PC-3 (cell line): ENCODE results near the gene CCRL2. TPM values are rescaled to one million over a fixed set of nuclear protein-coding genes. Genes with fewer than 3 reads are reported as not detected.

ENCODE experiments used
- ATAC-seq: fragments of 200-7000 bp; cut with Tn5 transposase; 2 replicates; pipeline ENCODE4 v1.9.1; 2020; ENCODE audit warnings: mild to moderate bottlenecking, moderate library complexity
- BruUV-seq: library from RNA; stranded (reverse); fragments of 400-500 nt; replicated peaks from 2 replicates; lab custom pipeline; 2021; lab: Mats Ljungman, UMichigan
- CTCF ChIA-PET: fragments of 300-600 bp; sonication (Branson Sonifier 250); formaldehyde crosslinking; loops from one replicate; lab custom pipeline; 2022; ENCODE audit warnings: antibody characterized with exemption; lab: Charles Lee
- POLR2A ChIA-PET: fragments of 300-600 bp; sonication (Branson Sonifier 250); formaldehyde crosslinking; loops from one replicate; lab custom pipeline; 2022; ENCODE audit warnings: antibody characterized with exemption; ENCODE audit not compliant: unreplicated experiment; lab: Charles Lee
- DNase-seq: peaks from one replicate; pipeline ENCODE4 v3.0.0-alpha.2; 2015
- H2AFZ ChIP-seq: fragments of 300-600 bp; sonication (generic); 2 replicates; pipeline ENCODE4 v1.6.0; 2016; ENCODE audit warnings: antibody characterized with exemption, low read length
- H3F3A ChIP-seq: fragments of 300-600 bp; sonication (generic); one replicate; pipeline ENCODE4 v1.6.0; 2017; ENCODE audit warnings: antibody characterized with exemption, low read length, control low read depth, mild to moderate bottlenecking; ENCODE audit not compliant: unreplicated experiment
- H3K27ac ChIP-seq: fragments of 300-600 bp; sonication (generic); 2 replicates; pipeline ENCODE4 v1.5.1; 2016; ENCODE audit warnings: mild to moderate bottlenecking, low read length
- H3K27me3 ChIP-seq: fragments of 300-600 bp; sonication (generic); 2 replicates; pipeline ENCODE4 v1.6.1; 2016; ENCODE audit warnings: low read length, mixed read lengths
- H3K36me3 ChIP-seq: fragments of 300-600 bp; sonication (generic); 2 replicates; pipeline ENCODE4 v1.6.1; 2016; ENCODE audit warnings: low read depth, mixed run types, low read length, mixed read lengths
- H3K4me1 ChIP-seq: fragments of 300-600 bp; sonication (generic); 2 replicates; pipeline ENCODE4 v1.5.1; 2016; ENCODE audit warnings: low read length; ENCODE audit not compliant: insufficient read depth
- H3K4me2 ChIP-seq: fragments of 300-600 bp; sonication (generic); 2 replicates; pipeline ENCODE4 v1.6.0; 2016; ENCODE audit warnings: low read length
- H3K4me3 ChIP-seq: fragments of 300-600 bp; sonication (generic); 2 replicates; pipeline ENCODE4 v1.5.1; 2016; ENCODE audit warnings: mild to moderate bottlenecking, low read length, mixed read lengths
- H3K79me2 ChIP-seq: fragments of 300-600 bp; sonication (generic); 2 replicates; pipeline ENCODE4 v1.6.1; 2017; ENCODE audit warnings: low read length, mixed read lengths
- H3K9ac ChIP-seq: fragments of 300-600 bp; sonication (generic); 2 replicates; pipeline ENCODE4 v1.6.0; 2016; ENCODE audit warnings: mild to moderate bottlenecking, low read length
- H3K9me2 ChIP-seq: fragments of 300-600 bp; sonication (generic); replicated peaks from 2 replicates; pipeline ENCODE4 v1.6.1; 2016; ENCODE audit warnings: mixed run types, low read length, mixed read lengths
- H3K9me3 ChIP-seq: fragments of 300-600 bp; sonication (generic); 2 replicates; pipeline ENCODE4 v1.6.1; 2016; ENCODE audit warnings: low read length, mixed read lengths
- H4K20me1 ChIP-seq: fragments of 300-600 bp; sonication (generic); 2 replicates; pipeline ENCODE4 v1.6.1; 2016; ENCODE audit warnings: low read length, mixed read lengths
- EZH2 ChIP-seq: fragments of 300-600 bp; sonication (generic); IDR thresholded peaks from one replicate; pipeline ENCODE4 v1.6.1; 2017; ENCODE audit warnings: antibody characterized with exemption, mild to moderate bottlenecking, low read length; ENCODE audit not compliant: unreplicated experiment
- EZH2phosphoT487 ChIP-seq: fragments of 300-600 bp; sonication (generic); IDR thresholded peaks from 2 replicates; pipeline ENCODE4 v1.6.1; 2018; ENCODE audit warnings: mild to moderate bottlenecking, antibody characterized with exemption, low read length, borderline replicate concordance
- intact Hi-C: fragments of 100-400 bp; cut with micrococcal nuclease; formaldehyde crosslinking; loops from 2 replicates; pipeline ENCODE4 v1.9.0; 2023
- total RNA-seq: library from RNA; depleted of rRNA; stranded (reverse); fragments of >200 nt; gene quantifications from 2 replicates; pipeline ENCODE4 v1.2.3, GENCODE V29; 2014
- TF ChIP-seq, protein P1 (sequence below): fragments of 300-600 bp; sonication (generic); conservative IDR thresholded peaks from 2 replicates; pipeline ENCODE4 v1.5.1; 2017; ENCODE audit warnings: antibody characterized with exemption, low read depth, mild to moderate bottlenecking, low read length

Gene CCRL2
- total RNA-seq, 1 experiment from 2014 or later, result 5.5 TPM

DNA sequence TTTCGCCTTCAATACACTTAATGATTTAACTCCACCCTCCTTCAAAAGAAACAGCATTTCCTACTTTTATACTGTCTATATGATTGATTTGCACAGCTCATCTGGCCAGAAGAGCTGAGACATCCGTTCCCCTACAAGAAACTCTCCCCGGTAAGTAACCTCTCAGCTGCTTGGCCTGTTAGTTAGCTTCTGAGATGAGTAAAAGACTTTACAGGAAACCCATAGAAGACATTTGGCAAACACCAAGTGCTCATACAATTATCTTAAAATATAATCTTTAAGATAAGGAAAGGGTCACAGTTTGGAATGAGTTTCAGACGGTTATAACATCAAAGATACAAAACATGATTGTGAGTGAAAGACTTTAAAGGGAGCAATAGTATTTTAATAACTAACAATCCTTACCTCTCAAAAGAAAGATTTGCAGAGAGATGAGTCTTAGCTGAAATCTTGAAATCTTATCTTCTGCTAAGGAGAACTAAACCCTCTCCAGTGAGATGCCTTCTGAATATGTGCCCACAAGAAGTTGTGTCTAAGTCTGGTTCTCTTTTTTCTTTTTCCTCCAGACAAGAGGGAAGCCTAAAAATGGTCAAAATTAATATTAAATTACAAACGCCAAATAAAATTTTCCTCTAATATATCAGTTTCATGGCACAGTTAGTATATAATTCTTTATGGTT, 36.1 kb upstream of the CCRL2 start, which contains the start of gene CCR5:
Gene CCR5, plus strand, starts transcription at position 108 of the 680 bp plus-strand sequence. CDS start 1,957 bp downstream, outside the sequence.
- peaks cover 13% of the 10 kb centered on the region for H3K4me1 ChIP-seq
- H3K9me3 ChIP-seq, result no peaks in the 10 kb centered on the region
- H2AFZ ChIP-seq, result 0 out of 2 replicates have a peak within 1 kb of the TSS, but pooled peaks have one; percentile 19
- no peaks in the 10 kb centered on the region for H3F3A ChIP-seq
- no peak within 1 kb of the TSS for H3K4me3 ChIP-seq
- BruUV-seq, result no TSS peak
- no peaks in the 10 kb centered on the region for H4K20me1 ChIP-seq
- H3K36me3 ChIP-seq, result no peaks in the 10 kb centered on the region; the same call in 1 of the 2 replicates
- no peak within 1 kb of the TSS for H3K9ac ChIP-seq
- ChIA-PET POLR2A (no interaction called here), CTCF (interaction anchor here (0.6 to 1.3 kb wide), 5 partner anchors 117 to 432 kb away, joined by 3 to 9 read pairs (median 3); no protein-coding TSS in a partner anchor)
- H3K9me2 ChIP-seq, result no peaks in the 10 kb centered on the region
- DNase-seq, result peak; percentile 35
- H3K79me2 ChIP-seq, result no peaks in the 10 kb centered on the region
- TF ChIP-seq, protein P1, sequence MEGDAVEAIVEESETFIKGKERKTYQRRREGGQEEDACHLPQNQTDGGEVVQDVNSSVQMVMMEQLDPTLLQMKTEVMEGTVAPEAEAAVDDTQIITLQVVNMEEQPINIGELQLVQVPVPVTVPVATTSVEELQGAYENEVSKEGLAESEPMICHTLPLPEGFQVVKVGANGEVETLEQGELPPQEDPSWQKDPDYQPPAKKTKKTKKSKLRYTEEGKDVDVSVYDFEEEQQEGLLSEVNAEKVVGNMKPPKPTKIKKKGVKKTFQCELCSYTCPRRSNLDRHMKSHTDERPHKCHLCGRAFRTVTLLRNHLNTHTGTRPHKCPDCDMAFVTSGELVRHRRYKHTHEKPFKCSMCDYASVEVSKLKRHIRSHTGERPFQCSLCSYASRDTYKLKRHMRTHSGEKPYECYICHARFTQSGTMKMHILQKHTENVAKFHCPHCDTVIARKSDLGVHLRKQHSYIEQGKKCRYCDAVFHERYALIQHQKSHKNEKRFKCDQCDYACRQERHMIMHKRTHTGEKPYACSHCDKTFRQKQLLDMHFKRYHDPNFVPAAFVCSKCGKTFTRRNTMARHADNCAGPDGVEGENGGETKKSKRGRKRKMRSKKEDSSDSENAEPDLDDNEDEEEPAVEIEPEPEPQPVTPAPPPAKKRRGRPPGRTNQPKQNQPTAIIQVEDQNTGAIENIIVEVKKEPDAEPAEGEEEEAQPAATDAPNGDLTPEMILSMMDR, result no peak
- TF ChIP-seq EZH2 (no peak), EZH2phosphoT487 (no peak)
- H3K27me3 ChIP-seq, result no peaks in the 10 kb centered on the region
- H3K4me2 ChIP-seq, result no peak within 1 kb of the TSS
- H3K27ac ChIP-seq, result no peak within 1 kb of the TSS
- intact Hi-C loops, result no loop called here
- no peak for ATAC-seq

DNA sequence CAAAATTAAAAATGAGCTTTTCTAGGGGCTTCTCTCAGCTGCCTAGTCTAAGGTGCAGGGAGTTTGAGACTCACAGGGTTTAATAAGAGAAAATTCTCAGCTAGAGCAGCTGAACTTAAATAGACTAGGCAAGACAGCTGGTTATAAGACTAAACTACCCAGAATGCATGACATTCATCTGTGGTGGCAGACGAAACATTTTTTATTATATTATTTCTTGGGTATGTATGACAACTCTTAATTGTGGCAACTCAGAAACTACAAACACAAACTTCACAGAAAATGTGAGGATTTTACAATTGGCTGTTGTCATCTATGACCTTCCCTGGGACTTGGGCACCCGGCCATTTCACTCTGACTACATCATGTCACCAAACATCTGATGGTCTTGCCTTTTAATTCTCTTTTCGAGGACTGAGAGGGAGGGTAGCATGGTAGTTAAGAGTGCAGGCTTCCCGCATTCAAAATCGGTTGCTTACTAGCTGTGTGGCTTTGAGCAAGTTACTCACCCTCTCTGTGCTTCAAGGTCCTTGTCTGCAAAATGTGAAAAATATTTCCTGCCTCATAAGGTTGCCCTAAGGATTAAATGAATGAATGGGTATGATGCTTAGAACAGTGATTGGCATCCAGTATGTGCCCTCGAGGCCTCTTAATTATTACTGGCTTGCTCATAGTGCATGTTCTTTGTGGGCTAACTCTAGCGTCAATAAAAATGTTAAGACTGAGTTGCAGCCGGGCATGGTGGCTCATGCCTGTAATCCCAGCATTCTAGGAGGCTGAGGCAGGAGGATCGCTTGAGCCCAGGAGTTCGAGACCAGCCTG, 35.3 kb upstream of the CCRL2 start:
- H4K20me1 ChIP-seq, result no peaks in the 10 kb centered on the region
- no peak overlapping the region for H3K4me3 ChIP-seq
- TF ChIP-seq, protein P1, result no peak
- no peak for TF ChIP-seq EZH2
- no peak for TF ChIP-seq EZH2phosphoT487
- H3K9me3 ChIP-seq, result no peaks in the 10 kb centered on the region
- BruUV-seq, result no TSS peak
- H3K79me2 ChIP-seq, result no peaks in the 10 kb centered on the region
- no peaks in the 10 kb centered on the region; the same call in 1 of the 2 replicates for H3K36me3 ChIP-seq
- ChIA-PET POLR2A (no interaction called here), CTCF (interaction anchor here (0.6 to 1.2 kb wide), 9 partner anchors 15 to 306 kb away, joined by 3 to 9 read pairs (median 4); partner anchors contain the start of genes CCR5AS and CCRL2)
- peak; percentile 46 for DNase-seq
- H3K4me1 ChIP-seq, result peaks cover 13% of the 10 kb centered on the region
- no peak overlapping the region for H3K9ac ChIP-seq
- H3F3A ChIP-seq, result no peaks in the 10 kb centered on the region
- H2AFZ ChIP-seq, result no peak overlapping the region
- no peaks in the 10 kb centered on the region for H3K27me3 ChIP-seq
- ATAC-seq, result no peak
- H3K9me2 ChIP-seq, result no peaks in the 10 kb centered on the region
- intact Hi-C loops, result loop anchor here (1.0 kb wide), 1 partner anchor 283 kb away; no protein-coding TSS in a partner anchor
- no peak overlapping the region for H3K4me2 ChIP-seq
- no peak overlapping the region for H3K27ac ChIP-seq
